Endothelial cell of umbilical vein (primary cell): ENCODE results near the gene ZNF385B. TPM values are rescaled to one million over a fixed set of nuclear protein-coding genes. Genes with fewer than 3 reads are reported as not detected.

Source experiments
- BruUV-seq: library from RNA; stranded (reverse); fragments of 400-500 nt; replicated peaks from 2 replicates; lab custom pipeline; 2021; lab: Mats Ljungman, UMichigan
- CTCF ChIA-PET: fragments of 300-600, 350-600 bp; sonication (Branson Sonifier 250); formaldehyde crosslinking; loops from one replicate; lab custom pipeline; 2021; ENCODE audit warnings: antibody characterized with exemption, inconsistent platforms; lab: Charles Lee
- POLR2A ChIA-PET: fragments of 300-600, 350-600 bp; sonication (Branson Sonifier 250); formaldehyde crosslinking; loops from one replicate; lab custom pipeline; 2021; ENCODE audit warnings: antibody characterized with exemption, inconsistent platforms; lab: Charles Lee
- DNase-seq: peaks from one replicate; pipeline ENCODE4 v3.0.0-alpha.2; 2011; ENCODE audit warnings: low read depth, low spot score
- FAIRE-seq: peaks from 2 replicates; lab custom pipeline; 2011; peaks lifted over from hg19 to GRCh38; lab: Jason Lieb, UNC
- H2AFZ ChIP-seq: 2 replicates; pipeline ENCODE4 v1.6.0; 2012; ENCODE audit warnings: low read depth, low read length, control low read depth, inconsistent platforms
- H3K27ac ChIP-seq: 2 replicates; pipeline ENCODE4 v1.5.1; 2011; ENCODE audit warnings: low read depth, mild to moderate bottlenecking, control low read depth, low read length, moderate library complexity; ENCODE audit not compliant: insufficient read depth
- H3K27me3 ChIP-seq, 2 experiments: 2 replicates each; pipeline versions ENCODE4 v1.6.0 to v1.6.1; 2011; ENCODE audit warnings: low read length in 2 of 2, mixed read lengths in 1 of 2; ENCODE audit not compliant: control insufficient read depth in 2 of 2, insufficient read depth in 2 of 2
- H3K36me3 ChIP-seq, 2 experiments: 2 replicates in 1 of 2; 3 replicates in 1 of 2; pipeline ENCODE4 v1.5.1; 2011; ENCODE audit warnings: low read length in 2 of 2, mild to moderate bottlenecking in 1 of 2, moderate library complexity in 1 of 2; ENCODE audit not compliant: control insufficient read depth in 2 of 2, insufficient read depth in 2 of 2; ENCODE audit errors: extremely low read depth in 1 of 2
- H3K4me1 ChIP-seq: 3 replicates; pipeline ENCODE4 v1.5.1; 2011; ENCODE audit warnings: mild to moderate bottlenecking, low read length; ENCODE audit not compliant: control insufficient read depth, insufficient read depth; ENCODE audit errors: extremely low read depth
- H3K4me2 ChIP-seq: 2 replicates; pipeline ENCODE4 v1.6.1; 2011; ENCODE audit warnings: low read length, control low read depth, mixed read lengths; ENCODE audit not compliant: insufficient read depth
- H3K4me3 ChIP-seq, 3 experiments: fragments of 200-600 bp in 1 of 3; sonication (generic), shearing (Covaris generic) in 1 of 3; replicated peaks in 1 of 3; 2 replicates each; pipeline ENCODE4 v1.5.1; 2011 to 2016; ENCODE audit warnings: control low read depth in 3 of 3, low read length in 3 of 3, mild to moderate bottlenecking in 2 of 3, inconsistent platforms in 1 of 3, low read depth in 1 of 3, moderate library complexity in 1 of 3; ENCODE audit not compliant: insufficient read depth in 1 of 3
- H3K79me2 ChIP-seq: 2 replicates; pipeline ENCODE4 v1.6.0; 2012; ENCODE audit warnings: low read length, inconsistent platforms; ENCODE audit not compliant: control insufficient read depth, insufficient read depth
- H3K9ac ChIP-seq: replicated peaks from 2 replicates; pipeline ENCODE3; 2011; ENCODE audit warnings: low read length, control low read depth; ENCODE audit not compliant: insufficient read depth; ENCODE audit errors: extremely low read depth
- H3K9me1 ChIP-seq: replicated peaks from 3 replicates; pipeline ENCODE4 v1.6.0; 2011; ENCODE audit warnings: mild to moderate bottlenecking, low read length; ENCODE audit not compliant: control insufficient read depth, insufficient read depth; ENCODE audit errors: extremely low read depth
- H3K9me3 ChIP-seq: replicated peaks from 2 replicates; pipeline ENCODE4 v1.5.1; 2012; ENCODE audit warnings: low read length, inconsistent platforms; ENCODE audit not compliant: control insufficient read depth, insufficient read depth
- H4K20me1 ChIP-seq: replicated peaks from 2 replicates; pipeline ENCODE3; 2011; ENCODE audit warnings: mild to moderate bottlenecking, low read length; ENCODE audit not compliant: control insufficient read depth, insufficient read depth; ENCODE audit errors: extremely low read depth
- EZH2 ChIP-seq: IDR thresholded peaks from 2 replicates; pipeline ENCODE4 v1.6.1; 2012; ENCODE audit warnings: borderline replicate concordance, low read depth, mild to moderate bottlenecking, moderate library complexity, low read length, inconsistent platforms; ENCODE audit not compliant: severe bottlenecking
- FOS ChIP-seq: IDR thresholded peaks from 2 replicates; pipeline ENCODE4 v1.6.1; 2011; ENCODE audit warnings: mild to moderate bottlenecking, low read length, moderate library complexity, borderline replicate concordance; ENCODE audit not compliant: insufficient read depth
- GATA2 ChIP-seq: IDR thresholded peaks from 2 replicates; pipeline ENCODE4 v1.7.0; 2011; ENCODE audit warnings: low read depth, mild to moderate bottlenecking, moderate library complexity, mixed read lengths, low read length; ENCODE audit not compliant: insufficient read length, insufficient read depth
- JUN ChIP-seq: IDR thresholded peaks from 2 replicates; pipeline ENCODE4 v1.6.1; 2011; ENCODE audit warnings: borderline replicate concordance, low read depth; ENCODE audit not compliant: insufficient read length, insufficient read depth
- MYC ChIP-seq: IDR thresholded peaks from one replicate; pipeline ENCODE4 v1.6.1; 2011; ENCODE audit warnings: mild to moderate bottlenecking, low read depth, low read length
- POLR2A ChIP-seq: IDR thresholded peaks from 2 replicates; pipeline ENCODE4 v1.6.1; 2012; ENCODE audit warnings: low read depth, mild to moderate bottlenecking, control low read depth, low read length
- POLR2AphosphoS5 ChIP-seq: IDR thresholded peaks from 2 replicates; pipeline ENCODE4 v1.6.1; 2012; ENCODE audit warnings: low read depth, mild to moderate bottlenecking, control low read depth, low read length, moderate library complexity; ENCODE audit not compliant: insufficient read depth
- dilution Hi-C: fragments of 300-500 bp; cut with MboI; formaldehyde crosslinking; loops from one replicate; pipeline ENCODE4 v1.15.0; 2019; ENCODE audit warnings: low sequenced_read_pairs; ENCODE audit not compliant: extremely low pct_ligation_motif_present
- intact Hi-C: fragments of 100-400 bp; cut with micrococcal nuclease; formaldehyde crosslinking; loops from one replicate; pipeline ENCODE4 v1.10.0; 2022
- polyA plus RNA-seq, 4 experiments: library from polyadenylated mRNA; depleted of rRNA in 3 of 4; stranded (reverse) in 3 of 4; unstranded in 1 of 4; fragments of >200 nt; gene quantifications; 2 replicates each; pipeline versions ENCODE4 v1.2.1 to v1.2.3, GENCODE V29; 2011 to 2012; ENCODE audit warnings: missing spikeins in 1 of 4
- total RNA-seq: library from RNA; stranded (reverse); gene quantifications from 2 replicates; pipeline ENCODE4 v1.2.3, GENCODE V29; 2021
- TF ChIP-seq, protein P1 (sequence below): IDR thresholded peaks from 2 replicates; pipeline ENCODE4 v1.6.1; 2011; ENCODE audit not compliant: insufficient read depth, insufficient read length
- TF ChIP-seq, protein P2 (sequence below), 2 donors: IDR thresholded peaks; 1 replicate in 1 of 2; 2 replicates in 1 of 2; pipeline ENCODE4 v1.5.1; 2011; ENCODE audit warnings: low read length in 2 of 2, mild to moderate bottlenecking in 2 of 2, moderate library complexity in 2 of 2, control low read depth in 1 of 2, inconsistent platforms in 1 of 2, low read depth in 1 of 2; ENCODE audit not compliant: insufficient read depth in 1 of 2; ENCODE audit errors: extremely low read depth in 1 of 2

Gene ZNF385B
- total and polyA plus RNA-seq, 2 donors (not counting 3 experiments of a cell fraction or from before 2014, with no cell fraction given): not detected

DNA sequence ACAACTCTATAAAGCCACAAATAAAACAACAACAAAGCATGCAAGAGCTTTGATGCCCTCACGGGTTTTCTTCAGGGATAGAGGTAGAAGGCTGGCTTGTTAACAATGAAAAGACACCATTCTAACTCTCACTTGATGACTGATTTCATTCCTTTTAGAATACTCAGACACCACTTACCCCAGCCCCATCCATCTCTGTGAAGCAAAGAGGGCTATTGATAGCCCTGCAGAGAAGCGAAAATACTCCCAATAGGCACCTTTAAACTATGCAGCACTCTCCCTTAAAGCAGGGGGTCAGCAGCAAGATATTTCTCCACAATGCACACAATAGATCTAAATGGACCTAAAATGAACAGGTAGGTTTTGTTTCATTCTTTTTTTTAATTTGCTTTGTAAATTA is 35.1 kb downstream of the ZNF385B start:
- no peaks in the 10 kb centered on the region for H3K4me1 ChIP-seq
- CTCF ChIA-PET: no interaction called here
- H3K9me3 ChIP-seq: no peaks in the 10 kb centered on the region
- no peak overlapping the region for H3K9ac ChIP-seq
- dilution Hi-C loops: no loop called here
- H3K79me2 ChIP-seq: no peaks in the 10 kb centered on the region
- BruUV-seq: no TSS peak
- no peaks in the 10 kb centered on the region for H3K36me3 ChIP-seq
- POLR2A ChIA-PET: no interaction called here
- H3K27ac ChIP-seq: no peak overlapping the region
- no peaks in the 10 kb centered on the region for H4K20me1 ChIP-seq
- DNase-seq (no peak), FAIRE-seq (no peak)
- no peak overlapping the region for H3K4me3 ChIP-seq
- no peak for TF ChIP-seq FOS
- no peak for TF ChIP-seq EZH2
- TF ChIP-seq POLR2AphosphoS5: no peak
- TF ChIP-seq, protein P1, sequence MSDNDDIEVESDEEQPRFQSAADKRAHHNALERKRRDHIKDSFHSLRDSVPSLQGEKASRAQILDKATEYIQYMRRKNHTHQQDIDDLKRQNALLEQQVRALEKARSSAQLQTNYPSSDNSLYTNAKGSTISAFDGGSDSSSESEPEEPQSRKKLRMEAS: no peak
- TF ChIP-seq MYC: no peak
- no peak for TF ChIP-seq POLR2A
- no peak for TF ChIP-seq GATA2
- no peak for TF ChIP-seq JUN
- TF ChIP-seq, protein P2, sequence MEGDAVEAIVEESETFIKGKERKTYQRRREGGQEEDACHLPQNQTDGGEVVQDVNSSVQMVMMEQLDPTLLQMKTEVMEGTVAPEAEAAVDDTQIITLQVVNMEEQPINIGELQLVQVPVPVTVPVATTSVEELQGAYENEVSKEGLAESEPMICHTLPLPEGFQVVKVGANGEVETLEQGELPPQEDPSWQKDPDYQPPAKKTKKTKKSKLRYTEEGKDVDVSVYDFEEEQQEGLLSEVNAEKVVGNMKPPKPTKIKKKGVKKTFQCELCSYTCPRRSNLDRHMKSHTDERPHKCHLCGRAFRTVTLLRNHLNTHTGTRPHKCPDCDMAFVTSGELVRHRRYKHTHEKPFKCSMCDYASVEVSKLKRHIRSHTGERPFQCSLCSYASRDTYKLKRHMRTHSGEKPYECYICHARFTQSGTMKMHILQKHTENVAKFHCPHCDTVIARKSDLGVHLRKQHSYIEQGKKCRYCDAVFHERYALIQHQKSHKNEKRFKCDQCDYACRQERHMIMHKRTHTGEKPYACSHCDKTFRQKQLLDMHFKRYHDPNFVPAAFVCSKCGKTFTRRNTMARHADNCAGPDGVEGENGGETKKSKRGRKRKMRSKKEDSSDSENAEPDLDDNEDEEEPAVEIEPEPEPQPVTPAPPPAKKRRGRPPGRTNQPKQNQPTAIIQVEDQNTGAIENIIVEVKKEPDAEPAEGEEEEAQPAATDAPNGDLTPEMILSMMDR (IDR thresholded peaks at IDR 0.05; ENCODE audit: extremely low read depth in 1 of 2, insufficient read depth in 1 of 2, low read depth in 1 of 2, low read length in 2 of 2): no peak
- intact Hi-C loops: no loop called here
- no peaks in the 10 kb centered on the region for H3K27me3 ChIP-seq
- no peaks in the 10 kb centered on the region for H3K9me1 ChIP-seq
- H2AFZ ChIP-seq: no peak overlapping the region
- H3K4me2 ChIP-seq: no peak overlapping the region
